ENCODE results near the gene DDX24. TPM values are rescaled to one million over a fixed set of nuclear protein-coding genes. Genes with fewer than 3 reads are reported as not detected.

The DDX24 gene
- total RNA-seq, 1 donor from 2014 or later = 97.3 TPM

DNA sequence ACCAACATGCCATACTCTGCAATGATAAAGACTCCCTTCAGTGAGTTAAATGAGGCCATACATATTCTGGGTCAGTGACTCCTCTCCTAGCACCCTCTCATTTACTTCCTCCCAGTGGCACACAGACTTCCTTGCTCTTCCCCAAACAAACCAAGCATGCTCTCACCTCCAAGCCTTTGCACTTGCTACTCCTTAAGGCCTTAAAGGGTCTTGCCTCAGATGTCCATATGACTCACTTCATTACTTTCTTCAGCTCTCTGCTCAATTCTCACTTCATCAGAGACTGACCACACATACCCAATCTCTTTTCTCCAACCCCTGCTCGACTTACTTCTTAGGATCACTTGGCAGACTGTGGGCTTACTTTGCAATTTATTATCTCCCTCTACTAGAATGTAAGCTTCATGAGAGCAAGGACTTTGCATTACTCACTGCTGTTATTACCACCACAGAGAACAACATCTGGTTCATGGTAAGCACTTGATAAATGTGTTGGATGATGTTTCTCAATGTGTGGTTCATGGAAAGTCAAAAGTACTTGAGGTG is 22.8 kb downstream of the DDX24 start:
- no peak overlapping the region for H3K4me3 ChIP-seq (ENCODE audit: low read depth, low read length)
- H3K36me3 ChIP-seq (ENCODE audit: control insufficient read depth, insufficient read depth, low read length) = peaks cover 4% of the 10 kb centered on the region
- DNase-seq (ENCODE audit: low read depth) = no peak
- TF ChIP-seq, protein P1, sequence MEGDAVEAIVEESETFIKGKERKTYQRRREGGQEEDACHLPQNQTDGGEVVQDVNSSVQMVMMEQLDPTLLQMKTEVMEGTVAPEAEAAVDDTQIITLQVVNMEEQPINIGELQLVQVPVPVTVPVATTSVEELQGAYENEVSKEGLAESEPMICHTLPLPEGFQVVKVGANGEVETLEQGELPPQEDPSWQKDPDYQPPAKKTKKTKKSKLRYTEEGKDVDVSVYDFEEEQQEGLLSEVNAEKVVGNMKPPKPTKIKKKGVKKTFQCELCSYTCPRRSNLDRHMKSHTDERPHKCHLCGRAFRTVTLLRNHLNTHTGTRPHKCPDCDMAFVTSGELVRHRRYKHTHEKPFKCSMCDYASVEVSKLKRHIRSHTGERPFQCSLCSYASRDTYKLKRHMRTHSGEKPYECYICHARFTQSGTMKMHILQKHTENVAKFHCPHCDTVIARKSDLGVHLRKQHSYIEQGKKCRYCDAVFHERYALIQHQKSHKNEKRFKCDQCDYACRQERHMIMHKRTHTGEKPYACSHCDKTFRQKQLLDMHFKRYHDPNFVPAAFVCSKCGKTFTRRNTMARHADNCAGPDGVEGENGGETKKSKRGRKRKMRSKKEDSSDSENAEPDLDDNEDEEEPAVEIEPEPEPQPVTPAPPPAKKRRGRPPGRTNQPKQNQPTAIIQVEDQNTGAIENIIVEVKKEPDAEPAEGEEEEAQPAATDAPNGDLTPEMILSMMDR (IDR thresholded peaks at IDR 0.05; ENCODE audit: insufficient read depth, low read length, poor library complexity, severe bottlenecking) = no peak
- no peaks in the 10 kb centered on the region for H3K27me3 ChIP-seq (ENCODE audit: control insufficient read depth, insufficient read depth, low read length)

DNA sequence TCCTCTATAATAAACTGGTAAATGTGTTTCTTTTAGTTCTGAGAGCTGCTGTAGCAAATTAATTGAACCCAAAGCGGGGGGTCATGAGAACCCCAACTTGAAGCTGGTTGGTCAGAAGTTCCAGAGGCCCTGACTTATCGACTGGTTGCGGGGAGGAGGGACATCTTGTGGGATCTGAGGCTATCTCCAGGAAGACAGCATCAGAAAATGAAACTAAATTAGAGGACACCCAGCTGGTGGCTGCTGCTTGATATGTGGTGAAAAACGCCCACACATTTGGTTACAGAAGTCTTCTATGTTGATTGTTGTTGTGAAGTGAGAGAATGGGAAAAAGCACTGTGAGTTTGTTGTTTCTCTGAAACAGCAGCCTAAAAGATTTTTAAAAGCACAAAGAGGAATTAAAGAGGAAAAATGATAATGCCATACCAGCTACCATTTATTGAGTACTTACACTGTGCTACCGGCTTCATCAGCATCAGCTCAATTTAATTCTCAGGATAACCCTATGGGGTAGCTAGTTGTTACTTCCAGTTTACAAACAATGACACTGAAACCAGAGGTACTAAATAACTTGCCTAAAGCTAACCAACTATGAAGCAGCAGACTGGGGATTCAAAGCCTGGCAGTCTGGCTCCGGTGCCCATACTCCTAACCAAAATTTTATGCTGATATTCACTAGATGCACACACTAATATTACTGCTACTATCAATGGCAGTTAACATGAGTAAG is 24.3 kb downstream of the DDX24 start:
- Histone ChIP-seq H3K4me3 (ENCODE audit: low read depth, low read length) (no peak overlapping the region), H3K36me3 (ENCODE audit: control insufficient read depth, insufficient read depth, low read length) (peaks cover 5% of the 10 kb centered on the region), H3K27me3 (ENCODE audit: control insufficient read depth, insufficient read depth, low read length) (no peaks in the 10 kb centered on the region)
- TF ChIP-seq, protein P1 (IDR thresholded peaks at IDR 0.05; ENCODE audit: insufficient read depth, low read length, poor library complexity, severe bottlenecking) = no peak
- no peak for DNase-seq (ENCODE audit: low read depth)

DNA sequence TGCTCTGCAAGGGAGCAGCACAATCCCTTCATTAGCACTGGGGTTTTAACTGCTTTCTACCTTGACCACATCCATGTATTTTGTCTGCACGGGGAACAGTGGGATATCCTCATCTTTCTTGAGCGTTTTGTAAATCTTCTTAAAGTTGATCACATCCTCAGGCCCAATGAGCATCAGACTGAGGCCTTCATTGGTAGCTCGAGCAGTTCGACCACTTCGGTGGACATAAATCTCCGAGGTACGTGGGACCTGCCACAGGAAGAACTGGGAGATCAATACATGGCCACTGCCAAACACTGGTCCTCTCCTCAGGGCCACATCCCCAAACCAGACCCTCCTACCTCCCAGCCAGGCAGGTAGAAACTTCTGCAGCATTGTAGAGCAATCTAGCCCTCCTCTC is 26.1 kb downstream of the DDX24 start:
- TF ChIP-seq, protein P1 (IDR thresholded peaks at IDR 0.05; ENCODE audit: insufficient read depth, low read length, poor library complexity, severe bottlenecking) = no peak
- Histone ChIP-seq H3K36me3 (ENCODE audit: control insufficient read depth, insufficient read depth, low read length) (peaks cover 8% of the 10 kb centered on the region), H3K27me3 (ENCODE audit: control insufficient read depth, insufficient read depth, low read length) (no peaks in the 10 kb centered on the region), H3K4me3 (ENCODE audit: low read depth, low read length) (no peak overlapping the region)
- DNase-seq (ENCODE audit: low read depth) = no peak

DNA sequence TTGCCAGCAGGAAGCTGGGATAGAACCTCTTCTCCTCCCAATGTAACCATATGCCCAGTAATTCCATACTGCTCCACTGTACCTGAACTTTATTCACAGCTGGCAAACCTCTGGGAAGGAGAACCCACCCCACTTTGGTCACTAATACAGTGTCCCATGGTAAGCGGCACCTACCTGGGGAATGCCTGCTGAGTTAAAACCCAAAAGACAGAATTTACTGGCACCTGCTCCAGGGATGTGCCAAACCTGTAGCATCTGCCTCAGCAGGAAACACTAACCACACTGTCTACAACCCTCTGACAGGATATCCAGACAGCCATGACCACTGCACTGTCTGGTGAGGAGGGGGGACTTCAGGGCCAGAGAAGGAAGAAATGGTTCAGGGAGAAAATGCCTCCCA is 26.6 kb downstream of the DDX24 start:
- H3K4me3 ChIP-seq (ENCODE audit: low read depth, low read length) = no peak overlapping the region
- H3K36me3 ChIP-seq (ENCODE audit: control insufficient read depth, insufficient read depth, low read length) = peaks cover 8% of the 10 kb centered on the region
- no peak for DNase-seq (ENCODE audit: low read depth)
- TF ChIP-seq, protein P1 (IDR thresholded peaks at IDR 0.05; ENCODE audit: insufficient read depth, low read length, poor library complexity, severe bottlenecking) = no peak
- no peaks in the 10 kb centered on the region for H3K27me3 ChIP-seq (ENCODE audit: control insufficient read depth, insufficient read depth, low read length)

DNA sequence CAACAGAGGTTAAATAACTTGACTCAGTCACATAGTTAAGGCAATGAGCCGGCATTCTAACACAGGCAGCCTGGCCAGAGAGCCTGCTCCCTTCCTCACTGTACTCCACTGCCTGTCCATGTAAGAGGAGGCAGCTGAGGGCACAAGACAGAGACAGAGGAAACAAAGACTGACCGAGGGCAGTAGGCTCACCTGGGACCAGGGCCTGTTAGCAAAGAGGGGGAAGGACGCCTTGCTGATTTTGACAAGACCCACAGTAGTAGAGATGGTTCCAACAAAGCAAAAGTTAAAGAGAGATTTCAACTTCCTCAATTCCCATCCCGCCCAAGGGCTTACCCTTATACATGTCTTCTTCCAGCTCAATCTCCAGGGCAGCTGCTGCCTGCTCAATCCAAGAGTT is 28.3 kb downstream of the DDX24 start:
- TF ChIP-seq, protein P1 (IDR thresholded peaks at IDR 0.05; ENCODE audit: insufficient read depth, low read length, poor library complexity, severe bottlenecking) = no peak
- Histone ChIP-seq H3K4me3 (ENCODE audit: low read depth, low read length) (no peak overlapping the region), H3K27me3 (ENCODE audit: control insufficient read depth, insufficient read depth, low read length) (no peaks in the 10 kb centered on the region), H3K36me3 (ENCODE audit: control insufficient read depth, insufficient read depth, low read length) (peaks cover 6% of the 10 kb centered on the region)
- no peak for DNase-seq (ENCODE audit: low read depth)

DNA sequence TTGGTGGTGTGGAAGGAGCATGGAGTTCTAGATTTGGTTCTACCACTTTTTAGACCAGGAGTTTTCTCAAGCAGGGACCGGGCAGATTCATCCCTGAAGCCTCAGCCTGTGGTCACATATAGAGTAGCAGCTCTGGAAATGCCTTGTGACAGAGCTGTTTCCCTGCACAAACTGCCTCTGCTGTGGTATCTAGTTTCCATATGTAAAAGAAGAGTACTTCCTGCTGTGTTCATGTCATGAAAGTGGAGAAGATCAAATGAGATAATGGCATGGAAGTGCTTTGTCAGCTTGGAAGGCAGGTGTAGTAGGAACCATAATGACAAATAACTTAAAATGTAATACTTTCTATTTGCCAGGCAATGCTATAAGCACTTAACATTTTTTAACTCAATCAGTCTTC is 28.8 kb downstream of the DDX24 start:
- Histone ChIP-seq H3K27me3 (ENCODE audit: control insufficient read depth, insufficient read depth, low read length) (no peaks in the 10 kb centered on the region), H3K4me3 (ENCODE audit: low read depth, low read length) (no peak overlapping the region), H3K36me3 (ENCODE audit: control insufficient read depth, insufficient read depth, low read length) (peaks cover 7% of the 10 kb centered on the region)
- TF ChIP-seq, protein P1 (IDR thresholded peaks at IDR 0.05; ENCODE audit: insufficient read depth, low read length, poor library complexity, severe bottlenecking) = no peak
- DNase-seq (ENCODE audit: low read depth) = no peak

All from kidney epithelial cell (primary cell).